IPS-18c (cell line): Measurements from ENCODE around the gene SPATS2L.

Experiments
- H3K4me3 ChIP-seq: 2 replicates; pipeline ENCODE4 v1.7.0; 2013; ENCODE audit warnings: low read depth, mild to moderate bottlenecking, low read length, moderate library complexity; ENCODE audit not compliant: insufficient read depth
- H3K9me3 ChIP-seq: one replicate; pipeline ENCODE4 v1.6.1; 2013; ENCODE audit warnings: mild to moderate bottlenecking, low read length, moderate library complexity; ENCODE audit not compliant: control insufficient read depth, insufficient read depth

The SPATS2L gene

DNA sequence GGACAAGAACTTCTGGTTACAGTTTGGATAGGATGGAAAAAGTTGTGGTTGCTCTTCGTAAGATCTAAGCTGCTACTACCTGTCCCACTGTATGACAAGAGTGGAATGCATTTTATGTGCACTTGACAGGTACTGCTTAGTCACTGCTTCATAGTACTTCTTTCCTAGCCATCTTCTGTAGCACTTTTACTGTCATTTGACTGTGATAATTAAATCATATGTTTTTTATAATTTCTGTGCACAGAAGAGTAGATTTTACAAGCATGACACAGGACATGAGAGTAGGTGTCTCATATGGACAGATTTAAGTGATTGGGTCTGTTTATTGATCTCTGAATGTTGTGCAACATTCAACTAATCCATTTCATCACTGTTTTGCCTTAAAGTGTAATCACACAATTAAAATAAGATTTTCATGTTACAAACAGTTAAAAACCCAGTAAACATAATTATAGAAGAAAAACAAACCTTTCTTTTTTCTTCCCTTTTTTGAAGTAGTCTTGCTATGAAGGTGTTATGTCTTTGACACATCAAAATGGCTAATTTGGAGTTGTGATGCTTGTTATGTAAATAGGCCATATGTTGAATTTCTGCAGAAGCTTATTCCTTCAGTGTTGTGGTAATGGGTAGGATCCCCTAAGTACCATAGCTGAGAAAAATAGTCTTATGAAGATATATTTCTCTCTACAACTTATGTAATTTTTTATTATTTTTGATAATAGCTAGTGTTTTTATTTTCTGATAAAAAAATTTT, 3.0 kb downstream of the SPATS2L start:
- no peaks in the 10 kb centered on the region for H3K9me3 ChIP-seq
- H3K4me3 ChIP-seq: no peak overlapping the region

DNA sequence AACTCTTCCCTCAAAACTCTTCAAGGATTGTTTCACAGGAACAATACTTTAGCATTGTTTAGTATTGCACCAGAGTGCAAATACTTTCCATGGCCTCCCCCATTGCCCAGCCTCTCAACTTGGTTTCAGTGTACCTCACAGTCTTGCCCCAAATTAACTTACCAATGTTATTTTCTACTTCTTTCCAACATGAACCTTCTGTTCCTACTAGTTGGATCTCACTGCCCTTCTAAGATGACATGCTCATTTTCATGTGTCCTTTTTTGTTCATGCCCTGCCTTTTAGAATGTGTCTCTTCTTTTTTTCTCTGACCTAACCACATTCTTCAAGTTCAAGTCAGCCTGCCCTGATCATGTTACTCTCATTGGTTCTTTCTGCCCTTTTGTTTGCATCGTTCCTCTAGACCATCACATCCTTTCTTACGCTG, 4.1 kb downstream of the SPATS2L start:
- Histone ChIP-seq H3K4me3 (no peak overlapping the region), H3K9me3 (no peaks in the 10 kb centered on the region)

DNA sequence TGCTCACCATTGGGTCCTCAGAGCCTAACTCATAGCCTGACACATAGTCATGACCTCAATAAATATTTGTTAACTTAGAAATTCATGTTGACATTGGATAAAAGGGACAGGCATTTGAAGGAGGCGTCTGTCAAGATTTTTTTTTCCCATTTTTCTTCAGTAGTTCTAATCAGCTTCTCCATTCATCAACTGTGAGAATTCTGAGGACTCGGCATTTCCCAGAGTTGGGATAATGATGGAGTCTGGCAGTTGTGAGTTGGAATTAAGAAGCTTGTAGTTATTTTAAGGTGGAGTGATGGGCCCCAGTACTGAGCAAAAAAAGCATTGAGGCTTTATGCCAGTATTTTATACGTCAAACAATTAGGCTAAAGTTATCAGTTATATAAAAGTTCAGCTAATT, 4.6 kb downstream of the SPATS2L start:
- Histone ChIP-seq H3K9me3 (no peaks in the 10 kb centered on the region), H3K4me3 (no peak overlapping the region)

DNA sequence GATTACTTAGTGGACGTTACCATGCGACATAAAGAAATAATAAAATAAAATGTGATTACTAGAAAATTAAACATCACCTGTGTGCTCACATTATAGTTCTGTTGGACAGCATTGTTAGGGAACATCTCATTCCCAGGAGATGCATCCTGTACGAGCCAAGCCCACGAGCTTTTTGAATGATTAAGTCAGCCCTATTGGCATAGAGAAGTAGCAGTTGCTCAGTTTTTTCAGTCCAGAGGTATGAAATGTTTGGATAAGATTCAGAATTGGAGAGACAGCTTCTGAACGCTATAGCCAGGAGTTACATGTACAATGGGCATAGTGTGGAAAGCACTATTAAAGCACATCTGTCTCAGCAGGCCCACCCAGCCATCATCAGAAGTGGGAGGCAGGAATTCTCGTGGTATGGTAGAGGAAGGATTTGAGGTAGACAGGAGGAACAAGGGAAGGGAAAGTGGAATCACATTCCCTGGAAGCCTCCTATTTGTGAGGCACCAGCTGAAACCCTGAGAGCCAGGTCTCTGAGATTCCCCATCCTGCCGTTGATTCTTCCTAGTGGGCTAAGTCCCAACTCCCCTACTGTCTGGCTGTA, 8.6 kb downstream of the SPATS2L start:
- no peaks in the 10 kb centered on the region for H3K9me3 ChIP-seq
- no peak overlapping the region for H3K4me3 ChIP-seq

DNA sequence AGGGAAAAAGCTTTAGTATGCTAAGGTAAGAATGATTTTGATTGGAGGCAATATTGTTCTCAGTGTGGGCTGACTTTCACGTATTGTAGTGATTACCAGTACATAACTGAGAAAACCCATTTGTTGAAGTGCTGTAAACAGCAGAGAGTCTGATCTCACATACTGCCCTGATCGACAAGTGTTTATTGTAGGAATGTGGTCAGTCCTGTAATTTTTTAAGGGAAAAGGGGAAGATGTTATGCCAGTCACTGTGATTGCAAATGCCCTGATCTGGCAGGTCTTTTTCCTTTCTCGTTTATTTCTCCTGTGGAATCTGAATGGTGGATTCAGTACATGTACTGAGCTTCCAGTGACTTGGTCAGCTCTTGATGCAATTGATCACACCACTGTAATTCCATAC, 11.5 kb downstream of the SPATS2L start:
- Histone ChIP-seq H3K9me3 (no peaks in the 10 kb centered on the region), H3K4me3 (no peak overlapping the region)

DNA sequence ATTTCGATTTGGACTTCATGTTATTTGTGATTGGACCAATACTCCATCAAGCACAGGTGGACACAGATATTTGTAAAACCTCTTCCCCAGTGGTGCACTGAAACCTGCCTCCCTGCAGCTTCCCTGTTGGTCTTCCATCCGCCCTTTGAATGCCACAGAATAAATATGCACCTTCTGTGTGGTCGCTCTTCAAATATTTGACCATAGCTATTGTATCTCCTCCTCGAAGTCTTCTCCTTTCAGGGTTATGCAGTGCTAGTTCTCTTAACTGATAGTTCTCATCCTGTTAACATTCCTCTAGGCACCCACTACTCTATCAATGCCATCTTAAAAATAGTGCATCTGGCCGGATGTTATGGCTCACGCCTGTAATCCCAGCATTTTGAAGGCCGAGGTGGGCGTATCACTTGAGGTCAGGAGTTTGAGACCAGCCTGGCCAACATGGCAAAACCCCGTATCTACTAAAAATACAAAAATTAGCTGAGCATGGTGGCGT, 12.5 kb downstream of the SPATS2L start:
- no peak overlapping the region for H3K4me3 ChIP-seq

DNA sequence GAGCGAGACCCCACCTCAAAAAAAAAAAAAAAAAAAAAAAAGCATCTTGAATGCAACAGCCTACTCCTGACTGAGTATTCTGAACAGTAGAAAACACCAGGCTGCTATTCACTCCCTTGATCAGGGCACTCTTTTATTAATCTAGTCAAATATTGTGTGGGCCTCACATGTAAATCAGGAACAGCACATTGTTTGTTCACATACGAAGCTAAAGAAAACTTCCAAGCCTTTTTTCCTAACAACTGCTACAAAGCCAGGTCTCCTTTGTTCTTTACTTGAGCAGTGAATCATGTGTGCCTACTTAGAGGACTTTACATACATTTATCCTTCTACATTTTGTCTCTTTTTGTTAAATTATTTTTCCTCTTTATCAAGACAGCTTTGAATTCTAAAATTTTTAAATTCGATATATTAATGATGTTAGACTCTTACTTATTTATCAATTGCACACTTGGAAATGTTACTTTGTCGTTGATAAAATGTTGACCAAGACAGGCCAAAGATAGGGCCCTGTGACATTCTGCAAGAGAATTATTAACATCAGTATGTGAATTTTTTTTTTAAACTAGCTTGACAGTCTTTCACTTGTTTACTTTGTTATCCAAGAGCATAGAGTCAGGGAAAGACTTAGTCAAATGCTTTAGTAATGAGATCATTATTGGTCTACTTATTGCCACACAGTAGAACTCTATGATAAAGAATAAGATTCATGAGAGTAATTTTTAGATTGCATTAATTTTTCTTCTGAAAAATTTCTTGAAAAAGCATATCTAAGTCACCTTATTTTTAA, 13.2 kb downstream of the SPATS2L start:
- no peak overlapping the region for H3K4me3 ChIP-seq
- no peaks in the 10 kb centered on the region for H3K9me3 ChIP-seq

More for the DNA sequence above, 12.5 kb downstream of the SPATS2L start:
- no peaks in the 10 kb centered on the region for H3K9me3 ChIP-seq

DNA sequence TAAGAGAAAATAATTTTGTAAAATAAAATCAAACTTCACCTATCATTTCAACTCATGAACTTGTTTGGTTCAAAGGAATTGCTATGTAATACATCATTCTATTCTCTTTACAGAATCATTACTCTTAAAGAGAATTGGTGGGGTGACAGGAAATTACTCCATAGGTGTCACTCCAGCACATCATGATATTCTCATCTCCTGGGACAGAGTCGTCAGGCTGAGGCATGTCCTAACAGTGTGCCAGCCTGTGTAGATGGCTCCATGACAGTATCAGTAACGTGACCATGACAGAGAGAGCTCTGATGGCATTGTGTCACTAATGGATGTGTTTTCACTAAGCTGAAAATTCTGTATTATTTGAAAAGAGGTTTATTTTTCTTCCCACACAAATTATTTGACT, 13.9 kb downstream of the SPATS2L start:
- Histone ChIP-seq H3K9me3 (no peaks in the 10 kb centered on the region), H3K4me3 (no peak overlapping the region)

DNA sequence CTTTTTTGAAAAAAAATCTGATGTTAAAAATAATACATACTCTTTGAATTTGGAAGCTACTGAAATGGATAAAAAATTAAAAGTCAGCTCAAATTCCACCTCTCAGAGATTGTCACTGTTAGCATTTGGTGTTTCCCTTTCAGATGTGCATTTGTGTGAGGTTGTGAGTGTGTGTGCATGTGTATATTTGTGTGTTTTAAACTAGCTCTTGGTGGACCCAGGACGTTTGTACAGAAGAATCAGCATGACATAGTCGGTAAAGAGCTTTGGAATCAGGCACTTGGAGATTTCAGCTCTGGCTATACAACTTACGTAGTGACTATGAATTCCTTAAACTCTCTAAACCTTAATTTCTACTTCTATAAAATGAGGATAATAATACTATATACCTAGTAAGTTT, 14.5 kb downstream of the SPATS2L start:
- H3K9me3 ChIP-seq: no peaks in the 10 kb centered on the region
- H3K4me3 ChIP-seq: no peak overlapping the region

DNA sequence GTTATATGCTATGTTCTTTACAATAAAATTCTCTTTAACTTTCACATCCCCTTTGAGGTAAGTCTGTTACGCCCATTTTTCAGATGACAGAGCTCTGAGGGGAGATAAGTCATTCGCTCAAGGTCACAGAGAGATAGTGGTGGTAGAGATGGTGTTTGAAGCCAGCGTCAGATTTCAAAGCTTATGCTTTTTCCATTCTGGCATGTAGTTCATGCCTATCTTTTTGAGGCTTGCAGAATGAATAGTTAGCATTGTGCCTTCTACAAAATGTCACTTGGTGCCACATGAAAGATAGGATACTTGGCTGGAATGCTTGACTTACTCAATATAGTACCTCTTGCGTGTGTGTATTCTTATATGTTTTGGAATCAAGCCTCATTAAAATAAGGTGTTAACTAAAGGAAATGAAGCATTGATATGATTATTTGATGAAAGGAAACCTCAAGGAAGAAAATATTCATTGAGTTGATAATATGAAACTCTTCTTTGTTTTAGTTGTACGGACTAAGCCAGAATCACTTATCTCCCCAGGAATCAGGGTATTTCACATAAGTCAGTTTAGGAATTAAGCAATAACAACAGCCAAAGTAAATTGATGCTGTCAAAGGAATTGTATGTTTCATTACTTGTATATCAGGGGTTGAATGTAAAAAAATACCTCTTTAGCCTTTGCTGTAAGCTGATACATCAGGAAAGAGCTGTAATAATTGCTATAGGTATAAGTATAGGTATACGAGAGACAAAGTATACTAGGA, 15.5 kb downstream of the SPATS2L start:
- Histone ChIP-seq H3K9me3 (no peaks in the 10 kb centered on the region), H3K4me3 (no peak overlapping the region)

DNA sequence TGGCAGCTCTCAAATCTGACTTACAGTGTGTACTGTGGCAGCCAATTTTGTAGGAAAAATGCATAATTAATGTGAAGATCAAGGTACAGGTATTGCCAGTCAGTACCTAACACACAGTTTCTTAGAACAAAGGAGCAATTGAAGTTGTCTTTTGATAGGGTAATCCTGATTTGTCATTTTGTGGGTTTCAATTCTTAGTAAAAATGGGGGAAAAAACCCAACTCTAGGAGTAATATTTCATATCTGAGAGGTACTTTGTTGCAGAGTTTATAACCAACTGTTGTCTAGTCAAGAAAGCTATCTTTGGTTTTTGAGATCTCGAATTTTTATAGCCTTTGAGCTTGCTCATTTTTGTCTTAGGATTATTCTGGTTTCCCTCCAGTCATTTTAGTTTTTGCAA, 16.1 kb downstream of the SPATS2L start:
- Histone ChIP-seq H3K4me3 (no peak overlapping the region), H3K9me3 (no peaks in the 10 kb centered on the region)

DNA sequence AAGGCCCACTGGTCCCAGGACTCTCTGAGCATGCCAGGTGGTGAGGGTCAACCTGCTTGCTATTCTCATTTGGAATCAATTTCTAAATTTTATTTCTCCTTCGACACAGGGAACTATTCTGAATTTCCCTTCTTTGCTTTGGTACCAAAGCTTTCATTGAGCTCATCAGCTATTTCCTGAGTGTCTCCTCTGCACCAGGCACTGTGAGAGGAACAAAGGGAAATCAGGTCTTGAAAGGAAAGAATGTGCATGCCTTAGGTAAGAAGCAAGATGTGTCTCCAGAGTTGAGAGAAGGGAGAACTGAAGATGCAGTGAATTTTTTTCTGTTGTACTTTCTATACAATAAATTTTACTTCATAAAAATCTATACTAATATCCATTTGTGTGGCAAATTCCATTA, 17.9 kb downstream of the SPATS2L start:
- H3K4me3 ChIP-seq: no peak overlapping the region
- H3K9me3 ChIP-seq: no peaks in the 10 kb centered on the region

DNA sequence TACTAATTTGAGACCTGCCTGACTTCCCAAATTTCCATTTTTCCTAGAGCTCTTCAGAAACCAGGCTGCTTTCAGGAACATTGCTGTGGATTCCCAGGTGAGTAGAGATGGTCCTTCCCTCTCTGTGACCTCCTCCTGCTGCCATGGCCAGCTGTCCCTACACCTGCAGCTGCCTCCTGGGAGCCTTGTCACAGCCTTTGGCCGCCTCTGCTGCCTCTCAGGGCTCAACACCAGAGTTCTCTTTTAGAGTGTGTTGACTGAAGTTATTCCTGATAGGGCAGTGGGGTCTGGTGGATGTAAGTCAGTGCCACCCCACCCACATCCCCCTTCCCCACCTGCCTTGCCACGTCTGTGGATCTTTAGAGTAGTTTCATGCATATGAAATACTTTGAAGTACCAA, 22.9 kb downstream of the SPATS2L start:
- H3K9me3 ChIP-seq: no peaks in the 10 kb centered on the region

DNA sequence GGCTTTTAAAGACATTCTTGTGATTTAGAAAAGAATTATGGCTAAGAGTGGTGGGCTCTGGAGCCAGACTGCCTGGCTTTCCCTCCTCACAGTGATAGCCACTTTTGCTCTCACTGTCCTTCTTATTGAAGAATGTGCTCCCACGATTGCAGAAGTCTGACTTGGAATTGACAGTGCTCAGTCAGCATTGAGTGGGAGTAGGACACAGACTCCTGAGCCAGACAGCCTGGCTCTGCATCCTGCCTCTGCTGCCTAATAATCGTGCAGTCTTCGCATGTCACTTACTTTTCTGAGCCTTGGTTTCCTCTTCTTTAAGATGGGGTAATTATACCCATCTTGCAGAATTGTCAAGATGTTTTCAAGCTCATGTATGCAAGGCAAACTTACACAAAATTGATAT, 23.3 kb downstream of the SPATS2L start:
- H3K4me3 ChIP-seq: no peak overlapping the region
- no peaks in the 10 kb centered on the region for H3K9me3 ChIP-seq

More for the DNA sequence above, 22.9 kb downstream of the SPATS2L start:
- no peak overlapping the region for H3K4me3 ChIP-seq

DNA sequence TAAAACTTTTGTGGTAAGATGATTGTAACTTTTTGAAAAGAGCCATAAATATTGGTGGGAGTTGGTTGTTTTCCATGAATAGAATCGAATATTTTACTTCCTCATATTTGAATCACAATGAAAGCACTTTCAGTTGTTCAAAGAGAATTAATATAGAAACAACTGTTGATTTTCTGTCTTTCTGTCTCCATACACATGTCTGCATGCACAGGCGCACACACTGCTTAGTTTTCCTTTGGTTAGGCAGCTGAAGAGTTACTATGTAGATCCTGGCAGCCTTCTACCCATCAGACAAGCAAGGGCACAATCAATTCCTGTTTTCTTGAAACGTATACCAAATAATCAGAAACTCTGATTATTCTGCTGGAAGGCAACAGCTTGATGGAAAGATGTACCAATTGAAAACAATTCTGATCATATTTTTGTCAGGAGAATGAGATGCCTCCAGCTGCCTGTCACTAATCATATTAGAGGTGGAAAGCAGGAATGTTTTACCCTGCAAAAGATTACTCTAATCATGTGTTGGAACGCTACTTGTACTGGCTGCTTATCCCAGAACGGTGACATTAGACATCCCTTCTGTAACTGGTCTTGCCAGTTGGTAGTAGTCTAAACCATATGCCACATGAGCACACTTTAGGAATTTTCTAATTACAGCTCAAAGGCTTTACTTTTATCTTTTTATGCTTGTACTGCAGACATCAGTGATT, 24.0 kb downstream of the SPATS2L start:
- Histone ChIP-seq H3K4me3 (no peak overlapping the region), H3K9me3 (no peaks in the 10 kb centered on the region)

DNA sequence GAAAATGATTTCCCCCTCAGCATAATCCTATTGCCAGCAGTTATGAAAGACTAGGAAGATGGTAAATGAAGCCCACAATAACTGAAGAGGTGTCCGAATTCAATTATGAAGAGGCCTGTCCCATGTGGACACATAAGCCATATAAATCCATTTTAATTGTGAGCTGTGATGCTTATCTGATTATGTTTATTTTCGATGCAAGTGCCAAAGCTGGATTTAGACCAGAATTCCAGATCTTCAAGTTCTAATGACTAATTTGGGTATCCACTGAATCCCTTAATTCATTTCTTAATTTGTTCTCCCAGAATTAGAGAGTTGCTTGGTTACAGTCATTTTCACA, 24.5 kb downstream of the SPATS2L start:
- H3K4me3 ChIP-seq: no peak overlapping the region
- H3K9me3 ChIP-seq: no peaks in the 10 kb centered on the region

DNA sequence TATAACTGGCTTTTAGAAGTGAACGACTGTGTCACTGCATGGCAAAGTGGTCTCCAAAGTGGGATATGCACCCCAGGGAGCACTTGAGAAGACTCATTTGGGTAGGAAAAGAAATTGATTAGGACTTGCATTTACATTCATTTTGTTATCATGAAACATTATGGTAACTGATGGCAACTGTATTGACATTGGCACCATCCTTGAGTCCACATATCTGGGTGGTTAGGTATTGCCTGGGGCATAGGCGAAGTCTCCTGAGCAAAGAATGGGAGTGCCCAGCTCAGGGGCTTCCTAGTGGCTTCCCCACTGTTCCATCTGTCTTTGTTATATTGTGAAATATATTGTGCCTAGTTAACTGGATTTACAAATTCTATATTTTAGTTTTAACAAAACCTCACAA, 29.2 kb downstream of the SPATS2L start:
- Histone ChIP-seq H3K4me3 (no peak overlapping the region), H3K9me3 (no peaks in the 10 kb centered on the region)
